HepG2 (cell line): ENCODE data around the gene IFIT1B. TPM values are rescaled to one million over a fixed set of nuclear protein-coding genes. Genes with fewer than 3 reads are reported as not detected.

Experiments
- CERS6 ChIP-seq: sonication (generic); formaldehyde crosslinking; IDR thresholded peaks from 2 replicates; pipeline ENCODE4 v1.5.0; 2020; ENCODE audit warnings: missing genetic modification reagents
- DDIT3 ChIP-seq: sonication (generic); formaldehyde crosslinking; IDR thresholded peaks from 2 replicates; pipeline ENCODE4 v1.4.0; 2020; ENCODE audit warnings: mild to moderate bottlenecking, missing genetic modification reagents
- FOXO1 ChIP-seq: sonication (generic); formaldehyde crosslinking; IDR thresholded peaks from 2 replicates; pipeline ENCODE4 v1.4.0; 2020; ENCODE audit warnings: missing genetic modification reagents
- HDAC1 ChIP-seq: sonication (generic); formaldehyde crosslinking; IDR thresholded peaks from 2 replicates; pipeline ENCODE4 v1.5.1; 2020; ENCODE audit warnings: mild to moderate bottlenecking, missing genetic modification reagents
- ISX ChIP-seq: sonication (generic); formaldehyde crosslinking; conservative IDR thresholded peaks from 2 replicates; pipeline ENCODE4 v1.5.0; 2020; ENCODE audit warnings: missing genetic modification reagents
- JDP2 ChIP-seq: sonication (generic); formaldehyde crosslinking; IDR thresholded peaks from 2 replicates; pipeline ENCODE4 v1.8.1; 2022; ENCODE audit warnings: missing genetic modification reagents, borderline replicate concordance
- KAT2B ChIP-seq: fragments of 150-350 bp; IDR thresholded peaks from 2 replicates; pipeline ENCODE4 v1.6.1; 2014; ENCODE audit warnings: low read depth, low read length, borderline replicate concordance
- KDM5A ChIP-seq: fragments of 200-600 bp; sonication (generic); IDR thresholded peaks from 2 replicates; pipeline ENCODE4 v1.7.0; 2018; ENCODE audit warnings: antibody characterized with exemption, mild to moderate bottlenecking, low read length, borderline replicate concordance
- KLF15 ChIP-seq: sonication (generic); formaldehyde crosslinking; IDR thresholded peaks from 2 replicates; pipeline ENCODE4 v1.8.1; 2023; ENCODE audit warnings: borderline replicate concordance, mild to moderate bottlenecking, inconsistent platforms, missing genetic modification reagents, mixed read lengths
- MBNL3 ChIP-seq: fragments of 250-450 bp; sonication (Bioruptor Pico); conservative IDR thresholded peaks from 2 replicates; pipeline ENCODE4 v1.8.0; 2022; ENCODE audit warnings: mild to moderate bottlenecking, inconsistent platforms
- MIER2 ChIP-seq: IDR thresholded peaks from 2 replicates; pipeline ENCODE4 v1.6.1; 2016; ENCODE audit warnings: missing biosample characterization, missing genetic modification reagents
- MZF1 ChIP-seq: sonication (generic); formaldehyde crosslinking; IDR thresholded peaks from 2 replicates; pipeline ENCODE4 v1.8.1; 2023; ENCODE audit warnings: mild to moderate bottlenecking, missing genetic modification reagents, borderline replicate concordance
- NFE2L2 ChIP-seq: fragments of 150-350 bp; IDR thresholded peaks from 2 replicates; pipeline ENCODE4 v1.6.1; 2014; ENCODE audit warnings: low read length
- PHF5A ChIP-seq: IDR thresholded peaks from one replicate; pipeline ENCODE4 v1.6.1; 2018; ENCODE audit warnings: low read depth, missing genetic modification reagents; ENCODE audit not compliant: unreplicated experiment
- TAF1 ChIP-seq: sonication (generic); formaldehyde crosslinking; IDR thresholded peaks from 2 replicates; pipeline ENCODE4 v1.4.0; 2020; ENCODE audit warnings: missing genetic modification reagents
- TBX2 ChIP-seq: sonication (generic); formaldehyde crosslinking; IDR thresholded peaks from 2 replicates; pipeline ENCODE4 v1.5.0; 2020; ENCODE audit warnings: missing genetic modification reagents, mild to moderate bottlenecking, borderline replicate concordance
- THYN1 ChIP-seq: sonication (generic); formaldehyde crosslinking; IDR thresholded peaks from 2 replicates; pipeline ENCODE4 v1.8.1; 2023; ENCODE audit warnings: low read depth, mild to moderate bottlenecking, moderate library complexity, missing genetic modification reagents, borderline replicate concordance
- TOPORS ChIP-seq: sonication (generic); formaldehyde crosslinking; IDR thresholded peaks from 2 replicates; pipeline ENCODE4 v1.8.0; 2023; ENCODE audit warnings: mild to moderate bottlenecking, missing genetic modification reagents
- WIZ ChIP-seq: sonication (generic); formaldehyde crosslinking; IDR thresholded peaks from 2 replicates; pipeline ENCODE4 v1.5.1; 2020; ENCODE audit warnings: mild to moderate bottlenecking, missing genetic modification reagents
- ZNF143 ChIP-seq: sonication (generic); formaldehyde crosslinking; IDR thresholded peaks from 2 replicates; pipeline ENCODE4 v1.4.0; 2020; ENCODE audit warnings: missing genetic modification reagents
- ZNF343 ChIP-seq: sonication (generic); formaldehyde crosslinking; IDR thresholded peaks from 2 replicates; pipeline ENCODE4 v1.4.0; 2020; ENCODE audit warnings: mild to moderate bottlenecking, missing genetic modification reagents
- ZNF383 ChIP-seq: sonication (generic); formaldehyde crosslinking; IDR thresholded peaks from 2 replicates; pipeline ENCODE4 v1.4.0; 2020; ENCODE audit warnings: missing genetic modification reagents, mild to moderate bottlenecking, borderline replicate concordance
- ZNF510 ChIP-seq: sonication (generic); formaldehyde crosslinking; IDR thresholded peaks from 2 replicates; pipeline ENCODE4 v1.4.0; 2020; ENCODE audit warnings: low read depth, mild to moderate bottlenecking, missing genetic modification reagents
- ZNF543 ChIP-seq: sonication (generic); formaldehyde crosslinking; IDR thresholded peaks from 2 replicates; pipeline ENCODE4 v1.4.0; 2020; ENCODE audit warnings: mild to moderate bottlenecking, missing genetic modification reagents
- ZNF619 ChIP-seq: sonication (generic); formaldehyde crosslinking; IDR thresholded peaks from 2 replicates; pipeline ENCODE4 v1.4.0; 2020; ENCODE audit warnings: mild to moderate bottlenecking, missing genetic modification reagents
- ZNF660 ChIP-seq: sonication (generic); formaldehyde crosslinking; IDR thresholded peaks from 2 replicates; pipeline ENCODE4 v1.5.1; 2020; ENCODE audit warnings: mild to moderate bottlenecking, low read depth, missing genetic modification reagents, borderline replicate concordance
- ZNF703 ChIP-seq: sonication (generic); formaldehyde crosslinking; IDR thresholded peaks from 2 replicates; pipeline ENCODE4 v1.5.1; 2020; ENCODE audit warnings: missing genetic modification reagents, mild to moderate bottlenecking, moderate library complexity, borderline replicate concordance
- ZNF768 ChIP-seq: sonication (generic); formaldehyde crosslinking; IDR thresholded peaks from 2 replicates; pipeline ENCODE4 v1.4.0; 2020; ENCODE audit warnings: missing genetic modification reagents
- ZSCAN9 ChIP-seq: IDR thresholded peaks from 2 replicates; pipeline ENCODE4 v1.6.1; 2016; ENCODE audit warnings: borderline replicate concordance
- polyA plus RNA-seq, 8 experiments: library from polyadenylated mRNA; depleted of rRNA in 3 of 8; stranded (reverse) in 7 of 8; unstranded in 1 of 8; fragments of >200 nt; fragmentation: Illumina TruSeq in 4 of 8; extraction: Trizol in 4 of 8; gene quantifications; 2 replicates each; pipeline versions ENCODE4 v1.2.1 to v1.2.3, GENCODE V29; 2011 to 2016; ENCODE audit warnings: low read depth in 4 of 8, missing spikeins in 1 of 8, mixed read lengths in 1 of 8; ENCODE audit not compliant: insufficient read depth in 1 of 8
- total RNA-seq, 5 experiments: library from RNA; depleted of rRNA; stranded (reverse); fragments of >200 nt; fragmentation: Illumina TruSeq; extraction: Trizol; gene quantifications; 2 replicates each; pipeline ENCODE4 v1.2.3, GENCODE V29; 2016; ENCODE audit warnings: low read depth in 1 of 5
- TF ChIP-seq, protein P1 (sequence below), 2 experiments: sonication (generic) in 1 of 2; formaldehyde crosslinking in 1 of 2; IDR thresholded peaks; 2 replicates each; pipeline versions ENCODE4 v1.5.1 to v1.6.1; 2011 to 2020; ENCODE audit warnings: borderline replicate concordance in 1 of 2, low read depth in 1 of 2, low read length in 1 of 2, mild to moderate bottlenecking in 1 of 2, missing genetic modification reagents in 1 of 2, moderate library complexity in 1 of 2

The IFIT1B gene
- total and polyA plus RNA-seq, 2 of the 13 experiments (the other 11 are each of a cell fraction or from before 2014, with no cell fraction given), result not detected

DNA sequence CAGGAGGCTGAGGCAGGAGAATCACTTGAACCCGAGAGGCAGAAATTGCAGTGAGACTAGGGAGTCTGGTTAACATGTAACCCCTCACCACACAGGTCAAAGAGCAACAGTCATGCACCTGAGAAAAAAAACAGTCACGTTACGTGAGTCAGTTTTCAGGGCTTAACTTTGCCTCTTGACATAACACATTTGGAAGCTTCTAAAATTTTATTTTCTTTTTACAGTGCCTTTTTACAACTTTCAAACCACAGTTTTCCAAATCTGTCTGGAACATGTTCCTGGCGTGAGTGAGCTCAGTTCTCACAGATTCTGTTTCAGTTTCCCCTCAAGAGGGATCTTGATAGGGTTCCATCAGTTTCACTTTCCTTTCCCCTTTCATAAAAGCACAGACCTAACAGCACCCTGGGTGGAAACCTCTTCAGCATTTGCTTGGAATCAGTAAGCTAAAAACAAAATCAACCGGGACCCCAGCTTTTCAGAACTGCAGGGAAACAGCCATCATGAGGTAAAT is 45.7 kb upstream of the IFIT1B start (continued):
- TF ChIP-seq ZNF768 (CRISPR knock-in tag) (no peak), ZNF543 (CRISPR knock-in tag) (no peak), ZNF343 (CRISPR knock-in tag) (no peak), MIER2 (no peak), THYN1 (CRISPR knock-in tag) (no peak), TBX2 (CRISPR knock-in tag) (peak; percentile 36; the same call in 1 of the 2 replicates), PHF5A (CRISPR knock-in tag) (no peak), TAF1 (no peak; the same call in 1 of the 2 replicates), ZNF703 (CRISPR knock-in tag) (no peak), NFE2L2 (no peak), TOPORS (CRISPR knock-in tag) (0 out of 2 replicates have a peak, but pooled peaks have one; percentile 55), HDAC1 (CRISPR knock-in tag) (no peak), MZF1 (CRISPR knock-in tag) (no peak), ZNF510 (CRISPR knock-in tag) (no peak), KDM5A (no peak), ZSCAN9 (no peak), KAT2B (no peak), ZNF619 (CRISPR knock-in tag) (no peak), WIZ (CRISPR knock-in tag) (no peak), DDIT3 (CRISPR knock-in tag) (no peak), FOXO1 (CRISPR knock-in tag) (no peak), MBNL3 (CRISPR knock-in tag) (no peak), ZNF143 (no peak), JDP2 (CRISPR knock-in tag) (no peak), KLF15 (no peak), ISX (CRISPR knock-in tag) (no peak), ZNF660 (CRISPR knock-in tag) (no peak), CERS6 (CRISPR knock-in tag) (no peak), ZNF383 (CRISPR knock-in tag) (no peak)
- TF ChIP-seq, protein P1, sequence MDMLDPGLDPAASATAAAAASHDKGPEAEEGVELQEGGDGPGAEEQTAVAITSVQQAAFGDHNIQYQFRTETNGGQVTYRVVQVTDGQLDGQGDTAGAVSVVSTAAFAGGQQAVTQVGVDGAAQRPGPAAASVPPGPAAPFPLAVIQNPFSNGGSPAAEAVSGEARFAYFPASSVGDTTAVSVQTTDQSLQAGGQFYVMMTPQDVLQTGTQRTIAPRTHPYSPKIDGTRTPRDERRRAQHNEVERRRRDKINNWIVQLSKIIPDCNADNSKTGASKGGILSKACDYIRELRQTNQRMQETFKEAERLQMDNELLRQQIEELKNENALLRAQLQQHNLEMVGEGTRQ (IDR thresholded peaks at IDR 0.05; ENCODE audit: low read depth, low read length), result no peak
- TF ChIP-seq, protein P1 (CRISPR knock-in tag; IDR thresholded peaks at IDR 0.05; ENCODE audit: borderline replicate concordance), result no peak
